HG02973 (cell line): Measurements from ENCODE around the gene PRKD3.

Experiments
- ATAC-seq: cut with Tn5 transposase; IDR thresholded peaks from one replicate; pipeline ENCODE4 v1.9.1; 2021; ENCODE audit warnings: moderate library complexity; ENCODE audit not compliant: unreplicated experiment

PRKD3 gene

GRCh38 chr2:37343537-37344434 is 19.2 kb upstream of the PRKD3 start:
- no peak for ATAC-seq

GRCh38 chr2:37342591-37343220 is 18.1 kb upstream of the PRKD3 start:
- no peak for ATAC-seq

GRCh38 chr2:37340637-37341036 is 16.0 kb upstream of the PRKD3 start:
- no peak for ATAC-seq

- no peak for ATAC-seq
These were observed 14.3 kb upstream of the PRKD3 start for GRCh38 chr2:37338933-37339332.

- ATAC-seq: no peak
These were observed 13.1 kb upstream of the PRKD3 start for GRCh38 chr2:37337620-37338280.

GRCh38 chr2:37335604-37336003 is 11.0 kb upstream of the PRKD3 start:
- no peak for ATAC-seq

GRCh38 chr2:37333256-37333655 is 8.6 kb upstream of the PRKD3 start:
- no peak for ATAC-seq

GRCh38 chr2:37332560-37332959 is 7.9 kb upstream of the PRKD3 start:
- no peak for ATAC-seq

GRCh38 chr2:37330681-37331080 is 6.0 kb upstream of the PRKD3 start:
- no peak for ATAC-seq

- no peak for ATAC-seq
These were observed 2.4 kb upstream of the PRKD3 start for GRCh38 chr2:37326866-37327634.

GRCh38 chr2:37326285-37326684 is 1.7 kb upstream of the PRKD3 start:
- no peak for ATAC-seq

GRCh38 chr2:37325625-37326071 is 1.0 kb upstream of the PRKD3 start:
- ATAC-seq: no peak

- ATAC-seq: no peak
These were observed 172 bp downstream of the PRKD3 start for GRCh38 chr2:37324536-37324785.

- peak; percentile 19 for ATAC-seq
These were observed 675 bp downstream of the PRKD3 start for GRCh38 chr2:37323781-37324535.

GRCh38 chr2:37323176-37323780 is 1.4 kb downstream of the PRKD3 start:
- no peak for ATAC-seq

GRCh38 chr2:37322368-37322767 is 2.3 kb downstream of the PRKD3 start:
- no peak for ATAC-seq

GRCh38 chr2:37321029-37321682 is 3.5 kb downstream of the PRKD3 start:
- no peak for ATAC-seq

- no peak for ATAC-seq
These were observed 4.7 kb downstream of the PRKD3 start for GRCh38 chr2:37319754-37320609.

GRCh38 chr2:37318401-37318800 is 6.2 kb downstream of the PRKD3 start:
- ATAC-seq: peak; percentile 73
